PC-9 (cell line): ENCODE data around the gene SEL1L3. TPM values are rescaled to one million over a fixed set of nuclear protein-coding genes. Genes with fewer than 3 reads are reported as not detected.

Source experiments
- BruUV-seq: library from RNA; stranded (reverse); fragments of 400-500 nt; replicated peaks from 2 replicates; lab custom pipeline; 2021; lab: Mats Ljungman, UMichigan
- CTCF ChIA-PET: fragments of 300-600 bp; sonication (Branson Sonifier 250); formaldehyde crosslinking; loops from one replicate; lab custom pipeline; 2022; ENCODE audit warnings: antibody characterized with exemption; lab: Charles Lee
- POLR2A ChIA-PET: fragments of 300-600 bp; sonication (Branson Sonifier 250); formaldehyde crosslinking; loops from one replicate; lab custom pipeline; 2022; ENCODE audit warnings: antibody characterized with exemption; ENCODE audit not compliant: unreplicated experiment; lab: Charles Lee
- DNase-seq, 2 experiments: peaks; one replicate each; pipeline versions ENCODE4 v3.0.0 to v3.0.0-alpha.2; 2015 to 2022; ENCODE audit warnings: mixed read lengths in 1 of 2
- H2AFZ ChIP-seq: fragments of 200-600 bp; sonication (generic); 2 replicates; pipeline ENCODE4 v1.8.1; 2017; ENCODE audit warnings: antibody characterized with exemption
- H3F3A ChIP-seq: fragments of 200-600 bp; sonication (generic); 2 replicates; pipeline ENCODE4 v1.8.1; 2017; ENCODE audit warnings: antibody characterized with exemption, mild to moderate bottlenecking, low read depth; ENCODE audit not compliant: insufficient read depth
- H3K27ac ChIP-seq: fragments of 200-600 bp; sonication (generic); 2 replicates; pipeline ENCODE4 v1.6.1; 2016; ENCODE audit warnings: mixed run types
- H3K27me3 ChIP-seq: fragments of 200-600 bp; sonication (generic); 2 replicates; pipeline ENCODE4 v1.6.1; 2016; ENCODE audit warnings: low read depth, mixed run types; ENCODE audit not compliant: insufficient read depth
- H3K36me3 ChIP-seq: fragments of 200-600 bp; sonication (generic); 2 replicates; pipeline ENCODE4 v1.6.1; 2016; ENCODE audit warnings: low read depth, mixed run types
- H3K4me1 ChIP-seq: fragments of 200-600 bp; sonication (generic); replicated peaks from 2 replicates; pipeline ENCODE4 v1.6.1; 2016; ENCODE audit warnings: mixed run types; ENCODE audit not compliant: insufficient read depth
- H3K4me2 ChIP-seq: fragments of 200-600 bp; sonication (generic); 2 replicates; pipeline ENCODE4 v1.6.1; 2017; ENCODE audit warnings: mixed run types
- H3K4me3 ChIP-seq: fragments of 200-600 bp; sonication (generic); 2 replicates; pipeline ENCODE4 v1.6.1; 2016; ENCODE audit warnings: mixed run types
- H3K79me2 ChIP-seq: fragments of 200-600 bp; sonication (generic); 2 replicates; pipeline ENCODE4 v1.6.1; 2017; ENCODE audit warnings: low read depth, mixed run types
- H3K9me2 ChIP-seq: fragments of 200-600 bp; sonication (generic); 2 replicates; pipeline ENCODE4 v1.8.1; 2017; ENCODE audit warnings: mild to moderate bottlenecking; ENCODE audit not compliant: insufficient read depth
- H3K9me3 ChIP-seq: fragments of 200-600 bp; sonication (generic); 2 replicates; pipeline ENCODE4 v1.8.1; 2016; ENCODE audit warnings: low read depth; ENCODE audit not compliant: insufficient read depth
- H4K20me1 ChIP-seq: fragments of 200-600 bp; sonication (generic); 2 replicates; pipeline ENCODE4 v1.8.1; 2017; ENCODE audit not compliant: insufficient read depth
- EZH2 ChIP-seq: fragments of 200-600 bp; sonication (generic); IDR thresholded peaks from 2 replicates; pipeline ENCODE4 v1.8.0; 2017; ENCODE audit warnings: antibody characterized with exemption, low read depth
- intact Hi-C: fragments of 100-400 bp; cut with micrococcal nuclease; formaldehyde crosslinking; loops from one replicate; pipeline ENCODE4 v1.10.0; 2022; ENCODE audit not compliant: unreplicated experiment
- total RNA-seq: library from RNA; stranded (reverse); gene quantifications from 2 replicates; pipeline ENCODE4 v1.2.3, GENCODE V29; 2021
- TF ChIP-seq, protein P1 (sequence below): fragments of 200-600 bp; sonication (generic); conservative IDR thresholded peaks from 2 replicates; pipeline ENCODE4 v1.6.1; 2017; ENCODE audit warnings: mixed run types, antibody characterized with exemption, mild to moderate bottlenecking, moderate library complexity

Gene SEL1L3
- total RNA-seq, 1 experiment from 2014 or later = 79.2 TPM

GRCh38 chr4:25873632-25874129, 10.9 kb upstream of the SEL1L3 start:
- Histone ChIP-seq H3K9me2 (no peaks in the 10 kb centered on the region), H3K4me1 (no peaks in the 10 kb centered on the region), H3K36me3 (no peaks in the 10 kb centered on the region), H3K4me2 (no peak overlapping the region), H4K20me1 (no peaks in the 10 kb centered on the region), H3K79me2 (no peaks in the 10 kb centered on the region), H3K27ac (no peak overlapping the region), H3F3A (no peaks in the 10 kb centered on the region), H3K27me3 (no peaks in the 10 kb centered on the region), H3K4me3 (no peak overlapping the region), H3K9me3 (no peaks in the 10 kb centered on the region), H2AFZ (no peak overlapping the region)
- ChIA-PET CTCF (no interaction called here), POLR2A (no interaction called here)
- TF ChIP-seq, protein P1, sequence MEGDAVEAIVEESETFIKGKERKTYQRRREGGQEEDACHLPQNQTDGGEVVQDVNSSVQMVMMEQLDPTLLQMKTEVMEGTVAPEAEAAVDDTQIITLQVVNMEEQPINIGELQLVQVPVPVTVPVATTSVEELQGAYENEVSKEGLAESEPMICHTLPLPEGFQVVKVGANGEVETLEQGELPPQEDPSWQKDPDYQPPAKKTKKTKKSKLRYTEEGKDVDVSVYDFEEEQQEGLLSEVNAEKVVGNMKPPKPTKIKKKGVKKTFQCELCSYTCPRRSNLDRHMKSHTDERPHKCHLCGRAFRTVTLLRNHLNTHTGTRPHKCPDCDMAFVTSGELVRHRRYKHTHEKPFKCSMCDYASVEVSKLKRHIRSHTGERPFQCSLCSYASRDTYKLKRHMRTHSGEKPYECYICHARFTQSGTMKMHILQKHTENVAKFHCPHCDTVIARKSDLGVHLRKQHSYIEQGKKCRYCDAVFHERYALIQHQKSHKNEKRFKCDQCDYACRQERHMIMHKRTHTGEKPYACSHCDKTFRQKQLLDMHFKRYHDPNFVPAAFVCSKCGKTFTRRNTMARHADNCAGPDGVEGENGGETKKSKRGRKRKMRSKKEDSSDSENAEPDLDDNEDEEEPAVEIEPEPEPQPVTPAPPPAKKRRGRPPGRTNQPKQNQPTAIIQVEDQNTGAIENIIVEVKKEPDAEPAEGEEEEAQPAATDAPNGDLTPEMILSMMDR = no peak
- TF ChIP-seq EZH2 = no peak
- no peak for DNase-seq
- no TSS peak for BruUV-seq
- intact Hi-C loops = no loop called here

- Histone ChIP-seq H3K27me3 (no peaks in the 10 kb centered on the region), H3K9me2 (no peaks in the 10 kb centered on the region), H4K20me1 (no peaks in the 10 kb centered on the region), H3K4me3 (no peak overlapping the region), H3K36me3 (no peaks in the 10 kb centered on the region), H3K79me2 (no peaks in the 10 kb centered on the region), H3K9me3 (no peaks in the 10 kb centered on the region), H2AFZ (no peak overlapping the region), H3K27ac (no peak overlapping the region), H3K4me1 (no peaks in the 10 kb centered on the region), H3K4me2 (no peak overlapping the region), H3F3A (no peaks in the 10 kb centered on the region)
- TF ChIP-seq, protein P1 = no peak
- TF ChIP-seq EZH2 = no peak
- ChIA-PET POLR2A (no interaction called here), CTCF (no interaction called here)
- no TSS peak for BruUV-seq
- DNase-seq = no peak
- intact Hi-C loops = no loop called here
Measured at GRCh38 chr4:25872851-25873631, 10.3 kb upstream of the SEL1L3 start.

DNA sequence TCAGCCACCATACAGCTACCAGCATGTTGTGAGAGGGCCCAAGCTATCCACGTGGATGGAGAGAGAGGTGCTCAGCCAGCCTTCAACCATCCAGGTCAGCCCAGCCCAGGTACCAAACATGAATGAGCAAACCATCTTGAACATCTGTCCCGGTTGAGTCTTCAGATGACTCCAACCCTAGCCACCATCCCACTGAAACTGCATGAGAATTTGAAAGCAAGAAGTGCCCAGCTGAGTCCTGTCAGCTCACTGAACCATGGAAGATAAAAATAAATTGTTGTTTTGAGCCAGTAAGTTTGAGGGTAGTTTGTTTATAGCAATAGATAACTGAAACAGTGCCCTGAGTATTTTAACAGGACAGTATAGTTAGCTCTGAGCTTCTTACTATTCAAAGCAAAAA, 7.3 kb upstream of the SEL1L3 start:
- BruUV-seq = no TSS peak
- no peak for DNase-seq
- no peaks in the 10 kb centered on the region for H3K27me3 ChIP-seq
- H3K9me2 ChIP-seq = no peaks in the 10 kb centered on the region
- ChIA-PET POLR2A (no interaction called here), CTCF (no interaction called here)
- H3K79me2 ChIP-seq = no peaks in the 10 kb centered on the region
- no peak overlapping the region for H3K27ac ChIP-seq
- H3K4me2 ChIP-seq = no peak overlapping the region
- no peaks in the 10 kb centered on the region for H3F3A ChIP-seq
- intact Hi-C loops = no loop called here
- no peak overlapping the region for H2AFZ ChIP-seq
- H3K4me1 ChIP-seq = peaks cover 5% of the 10 kb centered on the region
- H3K4me3 ChIP-seq = no peak overlapping the region
- no peaks in the 10 kb centered on the region for H3K9me3 ChIP-seq
- no peaks in the 10 kb centered on the region for H4K20me1 ChIP-seq
- TF ChIP-seq, protein P1 = no peak
- no peak for TF ChIP-seq EZH2
- no peaks in the 10 kb centered on the region for H3K36me3 ChIP-seq
